NCI-H460 (cell line): ENCODE data around the gene EGFL7. TPM values are rescaled to one million over a fixed set of nuclear protein-coding genes. Genes with fewer than 3 reads are reported as not detected.

ENCODE experiments used
- DNase-seq: peaks from one replicate; pipeline ENCODE4 v3.0.0-alpha.2; 2016; ENCODE audit warnings: low read depth; ENCODE audit errors: extremely low read depth
- total RNA-seq: library from RNA; depleted of rRNA; stranded (reverse); fragments of >200 nt; shearing (Covaris generic); gene quantifications from 2 replicates; pipeline ENCODE4 v1.2.3, GENCODE V29; 2014

Gene EGFL7
- total RNA-seq, 1 experiment from 2014 or later, result 51.7 TPM

DNA sequence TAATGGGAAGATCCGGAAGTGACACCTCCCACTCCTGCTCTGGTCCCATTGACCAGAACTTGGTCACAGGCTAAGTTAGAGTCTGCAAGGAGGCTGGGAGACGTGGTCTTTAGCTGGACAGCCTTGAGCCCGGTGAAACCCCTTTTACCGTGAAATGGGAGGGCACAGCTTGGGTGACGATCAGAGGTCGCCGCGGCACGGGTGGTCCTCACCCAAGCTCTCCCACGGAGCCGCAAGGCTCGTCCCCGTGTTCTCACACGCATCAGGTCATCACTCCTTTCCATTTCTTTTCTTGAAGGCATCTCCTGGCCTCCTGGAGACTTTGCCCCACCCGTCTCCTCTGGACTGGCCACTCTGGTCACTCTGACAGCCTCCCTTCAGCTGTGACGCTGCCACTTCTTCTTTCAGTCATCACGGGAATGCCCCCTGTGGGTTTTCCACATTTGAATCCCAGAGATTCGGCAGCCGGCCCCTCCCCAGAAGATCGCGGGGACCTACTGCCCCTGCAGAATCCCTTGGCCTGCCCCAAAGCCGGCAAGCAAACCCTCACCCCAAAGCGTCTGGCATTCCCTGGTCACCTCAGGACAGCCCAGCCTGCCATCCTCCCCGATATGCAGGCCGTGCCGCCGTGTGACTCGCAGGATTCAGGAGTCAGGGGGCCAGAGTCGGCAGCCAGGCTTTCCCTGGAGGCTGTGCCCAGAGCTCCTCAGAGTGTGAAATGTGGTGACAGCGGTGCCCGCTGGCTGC, 18.9 kb upstream of the EGFL7 start:
- DNase-seq, result no peak

DNA sequence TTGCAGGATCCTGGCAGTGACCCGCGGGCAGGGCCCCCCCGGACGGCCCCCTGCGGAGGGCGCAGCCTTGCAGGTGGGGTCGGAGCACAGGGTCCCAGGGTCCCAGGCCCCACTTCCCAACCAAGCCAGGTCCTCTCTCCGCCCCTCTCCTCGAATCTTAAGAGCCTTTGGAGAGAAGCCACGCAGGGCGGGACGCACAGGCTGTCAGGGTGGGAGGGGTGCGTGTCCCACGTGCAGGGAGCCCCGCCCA, 18.4 kb upstream of the EGFL7 start:
- DNase-seq, result no peak

DNA sequence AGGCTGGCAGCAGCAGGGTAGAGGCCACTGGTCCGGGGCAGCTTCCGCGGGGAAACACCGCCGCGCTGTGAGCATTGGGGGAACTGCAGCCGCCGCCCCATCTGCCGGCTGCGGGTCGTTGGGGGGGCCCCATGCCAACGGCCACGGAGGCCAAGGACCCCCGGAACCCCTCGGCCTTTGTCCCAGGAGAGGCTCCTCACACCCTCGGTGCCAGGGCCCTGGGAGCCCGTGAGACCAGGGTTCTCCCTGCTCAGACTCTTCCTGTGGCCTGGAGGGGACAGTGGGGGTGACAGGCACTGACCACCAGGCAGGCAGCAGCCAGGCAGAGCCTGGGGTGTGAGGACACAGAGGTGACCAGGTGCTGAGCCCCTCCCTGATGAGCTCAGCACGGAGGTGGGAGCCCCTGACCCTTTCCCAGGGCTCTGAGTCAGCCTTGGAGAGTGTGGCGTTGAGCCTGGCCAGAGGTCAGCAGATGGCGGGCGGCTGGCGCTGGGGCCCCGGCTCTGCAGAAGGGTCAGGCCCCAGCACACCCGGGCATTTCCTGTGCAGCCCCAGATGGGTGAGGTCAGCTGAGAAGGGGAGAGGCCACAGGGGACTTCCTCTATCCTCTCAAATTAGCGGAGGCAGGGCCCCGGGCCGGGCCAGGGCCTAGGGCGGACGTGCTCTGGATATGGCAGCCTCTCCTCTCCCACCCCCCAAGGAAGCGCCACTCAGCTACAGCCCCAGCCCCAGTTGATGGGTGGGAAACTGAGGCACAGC, 17.9 kb upstream of the EGFL7 start:
- DNase-seq, result peak; percentile 66

DNA sequence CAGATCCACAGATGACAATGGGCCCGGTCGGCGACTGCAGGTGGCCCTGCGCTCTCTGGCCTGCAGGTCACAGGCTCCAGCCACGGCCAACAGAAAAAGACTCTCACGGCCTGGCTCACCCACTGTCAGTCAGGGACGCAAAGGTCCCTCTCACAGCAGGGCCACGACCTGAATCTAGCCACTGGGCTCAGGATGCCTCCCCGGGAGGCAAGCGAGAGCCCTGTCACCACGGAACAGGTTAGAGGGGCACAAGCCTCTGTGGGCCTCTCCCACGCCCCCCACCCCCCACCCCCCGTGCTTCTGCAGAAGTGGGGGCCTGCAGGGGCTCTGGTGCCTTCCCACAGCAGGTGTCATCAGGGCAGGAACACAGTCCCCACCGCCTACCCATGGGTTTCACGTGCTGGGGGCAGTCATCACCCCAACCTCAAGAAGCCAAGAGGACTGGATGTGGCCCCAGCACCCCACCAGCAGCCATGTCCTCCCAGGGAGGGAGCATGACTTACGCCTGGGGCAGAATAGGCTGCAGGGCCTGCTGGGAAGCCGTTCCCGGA, 17.3 kb upstream of the EGFL7 start:
- no peak for DNase-seq

DNA sequence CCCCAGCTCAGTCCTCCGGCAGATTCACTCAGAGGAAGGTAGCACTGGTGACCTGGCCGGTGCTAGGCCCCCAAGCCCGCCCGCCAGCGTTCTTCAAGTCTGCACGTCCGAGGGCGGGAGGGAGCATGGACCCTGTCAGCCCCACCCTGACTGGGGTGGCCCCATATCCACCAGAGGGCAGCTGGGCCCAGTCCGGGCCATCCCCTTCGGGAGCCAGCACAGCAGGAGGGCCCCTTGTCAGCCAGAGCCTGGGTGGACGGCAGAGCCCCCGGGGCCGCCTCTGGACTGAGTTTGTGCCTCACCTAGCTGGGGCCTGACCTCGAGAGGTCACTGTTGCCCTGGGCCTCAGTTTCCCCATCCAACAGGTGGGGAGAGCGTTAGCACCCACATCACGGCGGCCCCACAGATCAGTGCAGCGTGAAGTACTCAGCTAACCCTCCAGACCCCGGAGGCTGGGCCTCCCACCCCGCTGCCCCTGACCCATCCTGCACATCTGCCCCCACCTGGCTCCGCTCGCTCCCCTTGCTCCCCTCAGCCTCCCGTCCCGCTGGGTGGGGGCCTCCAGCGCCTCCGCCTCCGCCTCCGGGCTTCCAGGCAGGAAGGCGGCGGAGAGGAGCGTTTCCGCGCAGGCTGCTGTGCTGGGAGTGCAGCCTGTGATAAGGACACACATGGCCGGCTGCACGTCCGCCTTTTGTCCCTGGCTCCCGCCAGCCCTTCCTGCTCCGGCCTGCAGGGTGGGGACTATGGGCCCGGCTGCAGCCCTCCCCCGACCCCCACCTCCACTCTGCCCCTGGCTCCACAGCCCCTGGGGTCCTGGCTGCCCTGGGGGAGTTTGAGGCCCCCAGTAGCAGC, 16.6 kb upstream of the EGFL7 start:
- DNase-seq, result no peak

DNA sequence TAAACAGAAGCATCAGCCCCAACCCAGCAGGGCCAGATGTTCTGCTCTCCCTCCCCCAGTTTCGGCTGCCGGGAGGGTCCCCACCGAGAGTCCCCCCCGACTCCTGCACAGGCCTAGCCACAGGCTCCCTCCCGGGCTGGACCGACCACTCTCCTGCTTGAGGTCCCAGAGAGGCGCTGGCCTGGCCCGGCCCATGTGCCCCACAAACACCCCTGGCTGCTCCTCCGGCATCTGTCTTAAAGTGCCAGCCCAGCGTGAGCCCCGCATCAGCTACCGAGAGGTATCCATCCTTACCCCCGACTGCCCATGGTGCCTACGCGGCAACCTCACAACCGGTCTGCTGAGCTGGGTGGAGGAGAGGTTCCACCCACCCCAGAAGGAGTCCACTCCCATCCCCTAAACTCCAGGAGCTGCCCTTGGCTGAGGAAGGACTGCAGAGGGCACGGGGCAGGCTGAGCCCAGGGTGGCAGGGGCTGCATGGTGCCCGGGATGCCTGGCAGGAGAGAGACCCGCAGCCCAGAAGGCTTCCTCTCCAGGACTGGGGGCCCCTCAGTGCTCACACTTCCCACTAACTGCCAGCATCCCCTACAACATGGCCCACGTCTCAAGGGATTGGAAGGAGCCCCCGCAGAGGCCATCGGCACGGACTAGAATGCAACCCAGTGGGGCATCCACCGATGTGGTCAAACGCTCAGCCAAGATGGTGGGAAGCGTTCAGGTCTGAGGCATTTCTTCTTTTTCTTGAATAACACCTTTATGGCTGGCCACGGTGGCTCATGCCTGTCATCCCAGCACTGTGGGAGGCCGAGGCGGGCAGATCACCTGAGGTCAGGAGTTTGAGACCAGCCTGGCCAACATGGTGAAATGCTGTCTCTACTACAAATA, 15.6 kb upstream of the EGFL7 start:
- no peak for DNase-seq

DNA sequence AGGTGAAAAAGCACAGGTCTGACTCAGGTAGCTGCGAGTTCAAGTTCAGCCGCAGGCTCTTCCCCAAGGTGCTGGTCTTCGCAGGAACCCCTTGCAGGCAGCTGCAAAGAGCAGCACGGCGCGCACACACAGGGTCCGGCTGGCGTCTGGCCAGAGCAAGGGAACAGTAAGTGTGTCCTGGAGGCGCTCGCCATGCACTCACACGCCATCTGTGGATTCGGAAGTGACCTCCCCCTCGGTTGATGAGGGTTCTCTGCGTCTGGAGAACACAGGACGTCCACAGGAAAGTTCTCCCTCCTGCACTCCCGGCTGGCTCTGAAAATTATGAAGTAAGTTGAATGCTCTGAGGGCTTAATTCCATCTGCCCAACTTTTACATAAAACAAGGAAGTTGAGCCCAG, 14.0 kb upstream of the EGFL7 start:
- DNase-seq, result no peak

DNA sequence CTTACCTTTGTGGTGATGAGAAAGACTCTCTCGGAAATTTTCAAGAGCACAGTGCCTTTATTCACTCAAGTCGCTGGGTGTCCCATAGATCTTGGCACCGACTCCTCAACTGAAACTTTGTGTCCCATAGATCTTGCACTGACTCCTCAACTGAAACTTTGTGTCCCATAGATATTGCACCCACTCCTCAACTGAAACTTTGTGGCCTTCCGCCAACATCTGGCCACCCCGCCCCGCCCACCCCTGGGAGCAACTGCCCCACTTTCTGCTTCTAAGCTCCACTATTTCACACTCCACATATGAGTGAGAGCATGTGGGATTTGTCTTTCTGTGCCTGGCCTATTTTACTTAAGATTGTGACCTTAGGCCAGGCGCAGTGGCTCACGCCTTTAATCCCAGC, 12.7 kb upstream of the EGFL7 start:
- no peak for DNase-seq

DNA sequence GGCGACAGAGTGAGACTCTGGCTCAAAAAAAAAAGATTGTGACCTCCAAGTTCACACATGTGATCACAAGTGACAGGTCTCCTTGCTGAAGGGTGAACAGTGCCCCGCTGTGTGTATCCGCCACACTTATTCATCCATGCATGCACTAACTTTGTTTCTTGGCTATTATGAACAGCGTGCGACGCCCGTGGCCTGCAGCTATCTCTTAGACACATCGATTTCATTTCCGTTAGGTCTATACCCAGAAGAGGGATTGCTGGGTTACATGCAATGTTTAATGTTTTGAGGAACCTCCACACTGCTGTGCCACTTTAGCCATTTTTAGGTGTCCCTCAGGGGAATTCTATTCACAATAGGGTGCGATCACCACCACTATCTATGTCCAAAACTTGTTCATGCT, 12.1 kb upstream of the EGFL7 start:
- no peak for DNase-seq

DNA sequence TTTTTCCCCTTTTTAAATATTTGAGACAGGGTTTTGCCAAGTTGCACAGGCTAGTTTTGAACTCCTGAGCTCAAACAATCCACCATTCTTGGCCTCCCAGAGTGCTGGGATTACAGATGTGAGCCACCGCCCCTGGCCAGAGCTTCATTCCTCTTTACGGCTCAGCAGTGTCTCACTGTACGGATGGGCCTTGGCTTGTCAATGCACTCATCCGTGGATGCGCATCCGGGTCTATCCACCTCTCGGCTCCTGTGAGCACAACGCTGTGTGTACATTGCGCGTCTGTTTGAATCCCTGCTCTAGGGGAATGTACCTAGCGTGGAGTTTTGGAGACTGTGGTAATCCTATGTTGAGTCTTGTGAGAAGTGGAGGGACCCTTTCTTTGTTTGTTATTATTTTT, 10.9 kb upstream of the EGFL7 start:
- no peak for DNase-seq

DNA sequence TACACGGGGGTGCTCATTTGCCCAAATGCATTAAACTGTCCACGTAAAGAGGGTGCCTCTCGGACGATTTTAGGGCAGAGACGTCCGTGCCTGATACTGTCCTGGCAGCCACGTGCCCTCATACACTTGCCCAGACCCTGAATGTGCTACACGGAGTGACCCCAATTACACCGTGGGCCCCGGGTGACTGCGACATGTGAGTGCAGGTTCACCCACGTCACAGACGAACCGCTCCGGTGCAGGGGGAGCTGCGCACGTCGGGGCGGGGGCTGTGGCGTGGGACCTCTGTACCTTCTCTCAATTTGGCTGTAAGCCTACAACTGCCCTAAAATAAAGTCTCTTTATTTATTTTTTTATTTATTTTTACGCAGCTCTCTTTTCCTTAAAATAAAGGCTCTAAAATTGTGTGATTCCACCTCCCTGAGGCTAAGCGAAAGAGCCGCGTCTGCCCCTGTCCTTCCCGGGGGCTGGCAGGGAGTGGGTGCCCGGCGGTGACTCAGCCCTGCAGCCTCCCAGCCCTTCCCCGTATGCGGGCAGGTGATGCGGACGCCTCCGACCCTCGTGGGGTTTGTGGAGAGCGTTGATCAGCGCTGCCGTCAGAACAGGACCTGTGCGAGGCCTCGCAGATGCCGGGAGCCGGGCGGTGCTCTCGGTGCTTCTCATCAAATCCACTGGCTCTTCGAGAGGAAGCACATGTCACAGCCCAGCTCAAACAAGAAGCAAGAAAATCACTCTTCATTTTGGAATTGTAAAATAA, 9.2 kb upstream of the EGFL7 start:
- no peak for DNase-seq

DNA sequence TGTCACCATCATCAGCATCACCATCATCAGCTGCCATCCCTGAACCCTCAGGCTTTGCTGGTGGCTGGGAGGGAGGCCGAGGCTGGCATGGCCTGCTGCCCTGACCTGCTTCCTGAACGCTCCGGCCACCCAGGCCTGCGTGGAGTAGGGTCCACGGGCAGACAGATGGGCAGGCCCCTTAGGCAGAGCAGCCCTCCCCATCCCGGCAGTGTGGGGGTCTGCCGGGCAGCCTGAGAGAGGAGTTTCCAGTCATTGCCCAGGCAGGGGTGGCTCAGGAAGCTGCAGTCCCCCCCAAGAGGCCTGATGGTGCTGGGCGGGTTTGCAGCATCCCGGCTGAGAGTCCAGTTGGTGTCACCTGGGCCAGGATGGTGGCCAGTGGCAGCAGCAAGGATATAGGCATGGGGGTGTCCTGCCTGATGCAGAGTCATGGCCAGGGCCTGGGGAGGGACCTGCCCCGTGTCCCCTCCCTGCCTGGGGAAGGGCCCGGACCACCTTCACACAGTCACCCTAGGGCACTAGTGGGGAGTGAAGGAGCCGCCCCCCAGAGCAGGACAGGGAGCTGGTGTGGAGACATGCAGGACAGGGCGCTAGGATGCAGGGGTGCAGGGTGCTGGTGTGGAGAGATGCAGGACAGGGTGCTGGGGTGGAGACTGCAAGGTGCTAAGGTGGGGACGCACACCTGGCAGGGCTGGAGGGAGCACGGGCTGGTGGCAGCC, 7.7 kb upstream of the EGFL7 start:
- DNase-seq, result no peak

DNA sequence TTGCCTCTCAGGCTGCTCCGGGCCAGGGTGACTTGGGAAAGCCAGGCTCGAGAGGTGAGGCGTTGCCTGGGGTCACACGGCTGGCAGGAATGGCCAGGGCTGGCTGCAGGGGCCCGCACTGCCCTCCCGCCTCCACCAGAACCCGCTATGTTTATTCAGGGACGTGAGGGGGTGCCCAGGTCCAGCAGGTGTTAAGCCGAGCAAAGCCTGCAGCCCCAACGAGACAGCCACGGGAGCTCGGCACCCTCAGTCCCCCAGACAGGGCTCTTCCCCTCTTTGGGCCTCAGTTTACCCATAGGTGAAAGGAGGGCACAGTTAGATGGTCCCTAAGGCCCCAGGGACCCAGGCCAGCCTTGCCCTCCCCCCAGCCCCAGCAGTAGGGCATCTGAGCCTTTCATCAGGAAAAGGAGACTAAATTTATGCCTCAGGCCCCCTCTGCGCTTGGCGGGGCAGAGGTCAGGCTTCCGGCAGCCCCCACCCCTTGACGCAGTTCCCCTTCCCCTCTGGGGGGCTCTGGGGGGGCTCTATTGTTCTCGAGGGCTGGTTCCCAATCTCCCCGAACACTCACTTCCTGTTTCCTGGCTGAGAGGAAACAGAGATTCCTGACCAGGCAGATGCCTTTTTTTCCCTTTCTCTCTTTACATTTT, 7.1 kb upstream of the EGFL7 start:
- DNase-seq, result no peak

DNA sequence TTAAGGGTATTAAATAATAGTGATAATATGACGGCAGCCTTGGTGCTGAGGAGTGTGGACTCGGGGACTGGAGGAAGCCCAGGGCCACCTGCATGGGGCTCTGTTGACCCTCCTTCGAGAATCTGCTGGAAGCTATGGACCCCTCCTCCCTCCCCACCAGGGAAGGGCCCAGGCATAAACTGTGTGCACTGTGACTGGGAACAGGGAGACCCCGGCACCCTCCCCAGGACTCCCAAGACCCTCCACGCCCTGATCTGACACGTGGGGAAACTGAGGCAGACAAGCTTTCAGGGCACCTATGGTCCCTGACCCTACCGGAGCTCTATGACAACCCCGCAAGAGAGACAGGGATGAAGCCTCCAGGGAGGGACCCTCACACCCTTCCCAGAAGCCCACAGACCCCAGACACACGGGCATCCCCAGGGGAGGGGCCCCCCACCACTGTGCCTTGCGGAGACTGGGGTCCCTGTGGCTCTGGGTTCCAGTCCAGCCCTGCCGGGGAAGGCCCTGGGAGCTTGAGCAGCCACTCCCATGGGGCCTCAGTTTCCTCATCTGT, 6.5 kb upstream of the EGFL7 start:
- no peak for DNase-seq

DNA sequence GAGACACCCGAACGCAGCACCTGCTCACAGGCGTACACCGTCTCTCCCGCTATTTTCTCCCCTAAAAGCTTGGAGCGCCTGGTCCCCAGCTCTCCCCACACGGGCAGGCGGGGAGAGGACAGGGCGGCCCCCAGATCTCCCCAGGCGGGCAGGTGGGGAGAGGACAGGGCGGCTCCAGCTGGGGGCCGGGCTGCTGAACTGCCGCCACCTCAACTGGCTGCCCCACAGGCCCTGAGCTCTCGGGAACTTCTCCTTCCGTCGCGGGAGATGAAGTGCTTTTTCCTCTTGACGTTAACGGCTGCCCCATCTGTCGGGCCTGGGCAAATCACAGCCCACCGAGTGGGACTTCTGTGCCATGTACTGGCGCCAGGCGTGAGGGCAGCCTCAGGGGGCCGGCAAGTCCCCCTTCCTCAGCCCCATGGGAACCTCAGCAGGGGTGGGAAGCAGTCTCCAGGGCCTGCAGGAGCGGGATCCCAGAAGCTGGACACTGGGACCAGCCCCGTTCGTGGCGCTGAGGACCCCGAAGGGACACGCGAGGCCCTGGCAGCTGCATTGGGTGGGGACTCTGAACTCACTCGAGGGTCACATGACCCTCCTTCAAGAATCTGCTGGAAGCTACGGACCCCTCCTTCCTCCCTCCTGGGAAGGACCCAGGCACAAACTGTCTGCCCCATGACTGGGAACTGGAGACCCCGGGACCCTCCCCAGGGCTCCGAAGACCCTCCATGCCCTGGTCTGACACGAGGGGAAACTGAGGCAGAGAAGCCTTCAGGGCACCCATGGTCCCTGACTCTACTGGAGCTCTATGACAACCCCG, 5.7 kb upstream of the EGFL7 start:
- DNase-seq, result no peak

DNA sequence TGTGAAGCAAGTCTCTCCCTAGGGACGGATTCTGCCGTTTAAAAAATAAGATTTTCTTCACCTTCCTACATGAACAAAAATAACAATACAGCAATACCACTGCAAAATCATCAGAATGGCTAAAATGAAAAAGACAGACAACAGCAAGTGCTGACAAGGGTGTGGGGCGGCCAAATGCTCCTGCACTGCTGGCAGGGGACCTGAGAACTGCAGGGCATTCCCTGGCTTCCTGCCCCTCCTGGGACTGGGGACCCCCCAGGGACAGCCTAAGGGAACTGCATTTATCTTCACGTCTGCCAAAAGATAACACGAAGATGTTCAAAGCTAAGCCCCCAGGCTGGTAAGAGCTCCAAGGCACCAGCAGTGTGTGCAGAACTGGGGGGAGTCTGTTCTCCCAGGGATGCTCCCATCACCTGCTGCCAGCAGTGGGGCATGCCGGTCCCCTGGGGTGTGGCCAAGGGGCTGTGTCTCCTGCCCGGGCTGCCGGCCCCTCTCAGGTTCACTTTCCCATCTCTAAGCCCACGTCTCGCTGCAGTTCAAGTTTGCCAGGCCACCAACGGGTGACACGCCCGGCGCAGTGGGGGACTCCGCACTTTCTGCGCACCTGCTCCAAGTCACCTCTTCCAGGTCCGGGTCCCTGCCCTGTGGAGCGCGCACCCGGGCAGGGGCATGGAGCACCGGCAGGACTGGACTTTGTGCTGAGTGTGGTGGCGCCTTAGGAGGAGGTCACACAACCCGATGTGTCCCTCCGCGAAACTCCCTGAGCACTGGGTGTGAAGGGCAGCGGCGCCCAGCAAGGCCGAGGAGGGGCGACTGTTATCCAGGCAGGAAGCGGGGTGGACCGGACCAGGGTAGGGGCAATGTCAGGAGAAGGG, 4.5 kb upstream of the EGFL7 start:
- no peak for DNase-seq
